Endothelial cell of umbilical vein (primary cell): ENCODE results near the gene NEAT1. TPM values are rescaled to one million over a fixed set of nuclear protein-coding genes. Genes with fewer than 3 reads are reported as not detected.
"Not testable (repeated sequence)": the region's sequence is repeated elsewhere in the genome, so short reads cannot be mapped to it uniquely, and the experiment has no call there.

Experiments used
- BruUV-seq: library from RNA; stranded (reverse); fragments of 400-500 nt; replicated peaks from 2 replicates; lab custom pipeline; 2021; lab: Mats Ljungman, UMichigan
- CTCF ChIA-PET: fragments of 300-600, 350-600 bp; sonication (Branson Sonifier 250); formaldehyde crosslinking; loops from one replicate; lab custom pipeline; 2021; ENCODE audit warnings: antibody characterized with exemption, inconsistent platforms; lab: Charles Lee
- POLR2A ChIA-PET: fragments of 300-600, 350-600 bp; sonication (Branson Sonifier 250); formaldehyde crosslinking; loops from one replicate; lab custom pipeline; 2021; ENCODE audit warnings: antibody characterized with exemption, inconsistent platforms; lab: Charles Lee
- DNase-seq: peaks from one replicate; pipeline ENCODE4 v3.0.0-alpha.2; 2011; ENCODE audit warnings: low read depth, low spot score
- FAIRE-seq: peaks from 2 replicates; lab custom pipeline; 2011; peaks lifted over from hg19 to GRCh38; lab: Jason Lieb, UNC
- H2AFZ ChIP-seq: 2 replicates; pipeline ENCODE4 v1.6.0; 2012; ENCODE audit warnings: low read depth, low read length, control low read depth, inconsistent platforms
- H3K27ac ChIP-seq: 2 replicates; pipeline ENCODE4 v1.5.1; 2011; ENCODE audit warnings: low read depth, mild to moderate bottlenecking, control low read depth, low read length, moderate library complexity; ENCODE audit not compliant: insufficient read depth
- H3K27me3 ChIP-seq, 2 experiments: 2 replicates each; pipeline versions ENCODE4 v1.6.0 to v1.6.1; 2011; ENCODE audit warnings: low read length in 2 of 2, mixed read lengths in 1 of 2; ENCODE audit not compliant: control insufficient read depth in 2 of 2, insufficient read depth in 2 of 2
- H3K36me3 ChIP-seq, 2 experiments: 2 replicates in 1 of 2; 3 replicates in 1 of 2; pipeline ENCODE4 v1.5.1; 2011; ENCODE audit warnings: low read length in 2 of 2, mild to moderate bottlenecking in 1 of 2, moderate library complexity in 1 of 2; ENCODE audit not compliant: control insufficient read depth in 2 of 2, insufficient read depth in 2 of 2; ENCODE audit errors: extremely low read depth in 1 of 2
- H3K4me1 ChIP-seq: 3 replicates; pipeline ENCODE4 v1.5.1; 2011; ENCODE audit warnings: mild to moderate bottlenecking, low read length; ENCODE audit not compliant: control insufficient read depth, insufficient read depth; ENCODE audit errors: extremely low read depth
- H3K4me2 ChIP-seq: 2 replicates; pipeline ENCODE4 v1.6.1; 2011; ENCODE audit warnings: low read length, control low read depth, mixed read lengths; ENCODE audit not compliant: insufficient read depth
- H3K4me3 ChIP-seq, 3 experiments: fragments of 200-600 bp in 1 of 3; sonication (generic), shearing (Covaris generic) in 1 of 3; replicated peaks in 1 of 3; 2 replicates each; pipeline ENCODE4 v1.5.1; 2011 to 2016; ENCODE audit warnings: control low read depth in 3 of 3, low read length in 3 of 3, mild to moderate bottlenecking in 2 of 3, inconsistent platforms in 1 of 3, low read depth in 1 of 3, moderate library complexity in 1 of 3; ENCODE audit not compliant: insufficient read depth in 1 of 3
- H3K79me2 ChIP-seq: 2 replicates; pipeline ENCODE4 v1.6.0; 2012; ENCODE audit warnings: low read length, inconsistent platforms; ENCODE audit not compliant: control insufficient read depth, insufficient read depth
- H3K9ac ChIP-seq: replicated peaks from 2 replicates; pipeline ENCODE3; 2011; ENCODE audit warnings: low read length, control low read depth; ENCODE audit not compliant: insufficient read depth; ENCODE audit errors: extremely low read depth
- H3K9me1 ChIP-seq: replicated peaks from 3 replicates; pipeline ENCODE4 v1.6.0; 2011; ENCODE audit warnings: mild to moderate bottlenecking, low read length; ENCODE audit not compliant: control insufficient read depth, insufficient read depth; ENCODE audit errors: extremely low read depth
- H3K9me3 ChIP-seq: replicated peaks from 2 replicates; pipeline ENCODE4 v1.5.1; 2012; ENCODE audit warnings: low read length, inconsistent platforms; ENCODE audit not compliant: control insufficient read depth, insufficient read depth
- H4K20me1 ChIP-seq: replicated peaks from 2 replicates; pipeline ENCODE3; 2011; ENCODE audit warnings: mild to moderate bottlenecking, low read length; ENCODE audit not compliant: control insufficient read depth, insufficient read depth; ENCODE audit errors: extremely low read depth
- dilution Hi-C: fragments of 300-500 bp; cut with MboI; formaldehyde crosslinking; loops from one replicate; pipeline ENCODE4 v1.15.0; 2019; ENCODE audit warnings: low sequenced_read_pairs; ENCODE audit not compliant: extremely low pct_ligation_motif_present
- intact Hi-C: fragments of 100-400 bp; cut with micrococcal nuclease; formaldehyde crosslinking; loops from one replicate; pipeline ENCODE4 v1.10.0; 2022
- polyA plus RNA-seq, 4 experiments: library from polyadenylated mRNA; depleted of rRNA in 3 of 4; stranded (reverse) in 3 of 4; unstranded in 1 of 4; fragments of >200 nt; gene quantifications; 2 replicates each; pipeline versions ENCODE4 v1.2.1 to v1.2.3, GENCODE V29; 2011 to 2012; ENCODE audit warnings: missing spikeins in 1 of 4
- total RNA-seq: library from RNA; stranded (reverse); gene quantifications from 2 replicates; pipeline ENCODE4 v1.2.3, GENCODE V29; 2021

The NEAT1 gene
- total and polyA plus RNA-seq, 2 donors (not counting 3 experiments of a cell fraction or from before 2014, with no cell fraction given): 34.4 to 957 TPM

GRCh38 chr11:65465471-65465870, 42.9 kb downstream of the NEAT1 start:
- POLR2A ChIA-PET: interaction anchor here (0.6 kb wide), 1 partner anchor 60 kb away, joined by 3 read pairs; the partner anchor contains the start of gene SCYL1
- FAIRE-seq, H3K27me3 ChIP-seq, H3K4me3 ChIP-seq, H3K4me2 ChIP-seq, H3K9ac ChIP-seq, H3K9me1 ChIP-seq, DNase-seq, H2AFZ ChIP-seq, H3K79me2 ChIP-seq, BruUV-seq, H3K36me3 ChIP-seq, H3K27ac ChIP-seq, H3K9me3 ChIP-seq, dilution Hi-C loops, H4K20me1 ChIP-seq, intact Hi-C loops, H3K4me1 ChIP-seq: not testable (repeated sequence)
- CTCF ChIA-PET: interaction anchor here (0.6 to 2.3 kb wide), 7 partner anchors 10 to 83 kb away, joined by 3 to 9 read pairs (median 4); partner anchors contain the start of gene SLC25A45

DNA sequence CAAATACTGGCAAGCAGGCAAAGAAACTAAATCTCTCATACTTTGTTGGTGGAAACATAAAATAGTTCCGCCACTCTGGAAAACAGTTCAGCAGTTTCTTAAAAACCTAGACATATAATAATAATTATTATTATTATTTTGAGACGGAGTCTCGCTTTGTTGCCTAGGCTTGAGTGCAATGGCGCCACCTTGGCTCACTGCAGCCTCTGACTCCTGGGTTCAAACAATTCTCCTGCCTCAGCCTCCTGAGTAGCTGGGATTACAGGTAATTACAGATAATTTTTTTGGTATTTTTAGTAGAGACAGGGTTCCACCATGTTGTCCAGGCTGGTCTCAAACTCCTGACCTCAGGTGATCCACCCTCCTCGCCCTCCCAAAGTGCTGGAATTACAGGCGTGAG, 44.7 kb downstream of the NEAT1 start:
- DNase-seq, H3K4me2 ChIP-seq, intact Hi-C loops, POLR2A ChIA-PET, FAIRE-seq, H3K27me3 ChIP-seq, H2AFZ ChIP-seq, dilution Hi-C loops, H4K20me1 ChIP-seq, H3K4me1 ChIP-seq, H3K27ac ChIP-seq, BruUV-seq, H3K9ac ChIP-seq, H3K4me3 ChIP-seq, H3K79me2 ChIP-seq, H3K36me3 ChIP-seq, H3K9me1 ChIP-seq, H3K9me3 ChIP-seq: not testable (repeated sequence)
- CTCF ChIA-PET: interaction anchor here (1.8 to 2.0 kb wide), 2 partner anchors 21 to 50 kb away, joined by 7 to 8 read pairs; no protein-coding TSS in a partner anchor
